GM21786 (cell line): Measurements from ENCODE around the gene GPNMB.
"Not testable (repeated sequence)": the region's sequence is repeated elsewhere in the genome, so short reads cannot be mapped to it uniquely, and the experiment has no call there.

ENCODE experiments used
- ATAC-seq: cut with Tn5 transposase; IDR thresholded peaks from one replicate; pipeline ENCODE4 v1.9.1; 2021; ENCODE audit not compliant: unreplicated experiment

GPNMB gene

DNA sequence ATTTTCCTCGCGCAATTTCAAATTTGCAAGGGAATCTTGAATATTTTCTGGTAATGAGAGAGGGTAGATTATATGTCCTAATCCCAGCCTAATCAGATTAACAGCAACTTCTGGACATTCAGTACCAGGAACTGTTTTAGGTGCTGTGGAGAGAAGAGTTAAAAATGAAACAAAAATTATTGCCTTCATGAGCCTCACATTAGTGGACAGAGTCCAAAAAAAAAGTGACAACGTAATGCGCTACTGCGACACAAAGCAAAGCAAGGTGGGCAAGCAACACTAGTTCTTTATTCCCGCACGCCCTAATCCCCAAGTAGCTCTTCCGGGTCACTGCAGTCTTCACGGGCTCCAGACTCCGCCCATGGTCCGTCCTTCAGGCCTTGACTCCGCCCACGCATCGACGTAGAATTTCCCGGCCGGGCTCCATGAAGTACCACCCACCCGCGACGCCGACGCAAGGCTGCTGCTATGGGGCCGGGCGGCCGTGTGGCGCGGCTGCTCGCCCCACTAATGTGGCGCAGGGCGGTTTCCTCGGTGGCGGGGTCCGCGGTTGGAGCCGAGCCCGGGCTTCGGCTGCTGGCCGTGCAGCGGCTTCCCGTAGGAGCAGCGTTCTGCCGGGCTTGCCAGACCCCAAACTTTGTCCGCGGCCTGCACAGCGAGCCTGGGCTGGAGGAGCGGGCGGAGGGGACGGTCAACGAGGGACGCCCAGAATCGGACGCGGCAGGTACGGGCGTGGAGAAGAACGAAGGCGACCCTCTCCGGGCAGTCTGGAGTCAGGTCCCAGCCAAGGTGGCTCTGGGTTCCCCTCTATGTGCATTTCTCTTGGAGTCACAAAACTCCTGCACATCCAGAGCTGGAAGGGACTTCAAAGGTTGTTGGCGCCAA, 52.6 kb downstream of the GPNMB start, which contains the start of gene MALSU1:
MALSU1 (plus strand) TSS at position 455 of the 885 bp plus-strand sequence; CDS start at position 469, 14 bp downstream.
- peak; percentile 100 for ATAC-seq

GRCh38 chr7:23299770-23300300, 53.3 kb downstream of the GPNMB start:
- ATAC-seq = no peak

DNA sequence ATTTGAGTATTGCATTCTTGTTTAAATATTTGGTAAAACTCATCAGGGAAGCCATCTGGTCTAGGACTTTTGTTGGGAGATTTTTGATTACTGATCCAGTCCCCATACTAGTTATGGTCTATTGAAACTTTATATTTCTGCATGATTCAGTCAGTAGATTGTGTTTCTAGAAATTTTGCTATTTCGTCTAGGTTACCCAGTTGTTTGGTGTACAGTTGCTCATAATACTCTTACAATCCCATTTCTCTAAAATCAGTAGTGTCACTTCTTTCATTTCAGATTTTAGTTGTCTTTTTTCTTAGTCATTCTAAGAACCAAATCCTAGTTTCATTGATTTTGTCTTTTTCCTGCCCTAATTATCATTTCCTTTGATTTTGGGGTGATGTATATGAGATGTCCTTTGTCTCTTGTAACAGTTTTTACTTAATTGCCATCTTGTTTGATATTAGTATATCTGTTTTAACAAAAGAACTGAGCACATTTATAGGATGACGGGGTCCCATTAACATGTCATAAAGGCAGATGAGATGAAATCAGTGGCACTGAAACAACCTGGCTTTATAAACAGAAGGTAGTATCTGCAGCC, 60.5 kb downstream of the GPNMB start:
- no peak for ATAC-seq

GRCh38 chr7:23308754-23309153, 62.2 kb downstream of the GPNMB start:
- no peak for ATAC-seq

DNA sequence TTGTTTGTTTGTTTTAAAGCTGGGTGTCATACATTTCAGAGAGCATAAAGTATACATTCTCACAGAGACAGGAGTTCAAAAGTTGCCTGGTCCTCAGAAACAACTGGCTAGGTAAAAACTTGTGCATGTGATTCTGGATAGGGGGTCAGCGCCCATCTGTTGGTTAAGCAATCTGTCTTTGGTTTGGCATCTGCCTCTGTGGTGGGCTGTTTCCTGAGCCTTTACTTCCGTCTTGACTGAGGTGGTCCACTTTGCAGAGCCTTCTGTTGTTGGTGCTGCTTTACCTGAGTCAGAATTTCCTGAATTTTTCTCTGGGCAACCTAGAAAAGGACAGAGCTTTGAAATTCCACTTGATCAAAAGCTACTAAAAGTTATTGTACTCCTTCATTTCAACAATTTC, 65.6 kb downstream of the GPNMB start:
- ATAC-seq = not testable (repeated sequence)

DNA sequence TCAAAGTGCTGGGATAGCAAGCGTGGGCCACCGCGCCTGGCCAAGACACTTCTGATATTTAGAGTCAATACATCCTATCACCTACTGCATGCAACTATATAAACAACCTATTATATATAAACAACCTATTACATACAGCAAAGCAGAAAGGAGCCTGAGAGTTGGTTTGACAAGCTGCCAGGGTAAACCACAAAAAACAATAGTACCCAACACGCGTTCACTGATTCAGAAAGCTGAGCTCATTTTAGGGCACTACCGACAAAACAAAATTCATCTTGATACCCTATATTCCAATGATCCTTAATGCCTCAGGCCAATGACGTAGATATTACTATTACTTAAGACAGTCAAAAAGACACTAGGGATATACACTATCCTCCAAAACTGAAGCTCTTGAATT, 68.8 kb downstream of the GPNMB start:
- no peak for ATAC-seq
